ENCODE measurements around the gene SLC36A2.

Gene SLC36A2

GRCh38 chr5:151281001-151281639, 66.2 kb downstream of the SLC36A2 start:
- DNase-seq: no peak

GRCh38 chr5:151280443-151280842, 66.9 kb downstream of the SLC36A2 start:
- no peak for DNase-seq

GRCh38 chr5:151278845-151279244, 68.5 kb downstream of the SLC36A2 start:
- no peak for DNase-seq

- no peak for DNase-seq
Observed at GRCh38 chr5:151275803-151276202, 71.6 kb downstream of the SLC36A2 start.

GRCh38 chr5:151274666-151275065, 72.7 kb downstream of the SLC36A2 start:
- no peak for DNase-seq

GRCh38 chr5:151271336-151271735, 76.0 kb downstream of the SLC36A2 start:
- no peak for DNase-seq

GRCh38 chr5:151270599-151270998, 76.8 kb downstream of the SLC36A2 start:
- peak; percentile 85 for DNase-seq

- DNase-seq: no peak
Observed at GRCh38 chr5:151267491-151268260, 79.7 kb downstream of the SLC36A2 start.

All from activated CD4-positive, alpha-beta T cell treated with anti-CD3 and anti-CD28 coated beads, Interleukin-2, amount 50 U/mL, for 16 hours (primary cell).